Measurements from ENCODE around the gene SSNA1. TPM values are rescaled to one million over a fixed set of nuclear protein-coding genes. Genes with fewer than 3 reads are reported as not detected.

SSNA1 gene
- total and polyA plus RNA-seq, 2 experiments from 2014 or later = 82.2 to 128 TPM

DNA sequence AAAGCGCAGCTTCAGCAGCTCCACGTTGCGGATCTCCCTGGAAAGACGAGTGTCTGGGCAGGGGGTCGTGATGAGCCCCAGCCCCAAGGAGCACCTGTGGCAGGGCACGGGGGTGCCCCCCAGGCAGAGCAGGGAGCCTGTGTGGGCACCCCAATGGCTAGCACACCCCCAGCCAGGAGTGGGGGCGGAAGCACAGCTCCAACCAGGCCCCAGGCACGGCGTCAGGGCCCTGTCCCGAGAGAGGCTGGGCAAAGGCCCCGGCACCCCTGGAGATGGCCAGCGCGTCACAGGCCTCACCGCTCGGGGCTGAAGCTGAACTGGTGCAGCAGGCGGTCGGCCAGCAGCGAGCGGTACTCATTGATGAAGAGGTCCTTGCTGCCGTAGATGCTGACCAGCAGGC is 8.0 kb upstream of the SSNA1 start:
- Histone ChIP-seq H3K9me3 (ENCODE audit: low read depth) (no peaks in the 10 kb centered on the region), H4K20me1 (ENCODE audit: insufficient read depth, poor library complexity, severe bottlenecking) (no peaks in the 10 kb centered on the region), H3K36me3 (replicated peaks; ENCODE audit: insufficient read depth, low read depth) (no peaks in the 10 kb centered on the region), H3K4me3 (no peak overlapping the region), H3K4me1 (ENCODE audit: insufficient read depth) (no peaks in the 10 kb centered on the region), H3K79me2 (no peaks in the 10 kb centered on the region), H3K27ac (no peak overlapping the region), H3K27me3 (no peaks in the 10 kb centered on the region), H3K4me2 (no peak overlapping the region), H2AFZ (no peak overlapping the region), H3K9me2 (replicated peaks; ENCODE audit: insufficient read depth) (no peaks in the 10 kb centered on the region)
- DNase-seq (ENCODE audit: low spot score) = no peak
- WGBS (ENCODE audit: low lambda C conversion rate, missing lambda C conversion rate) = 97% methylated on average over 19 of the region's 20 CpGs
- TF ChIP-seq EZH2 (IDR thresholded peaks at IDR 0.05; ENCODE audit: borderline replicate concordance) = no peak
- TF ChIP-seq, protein P1, sequence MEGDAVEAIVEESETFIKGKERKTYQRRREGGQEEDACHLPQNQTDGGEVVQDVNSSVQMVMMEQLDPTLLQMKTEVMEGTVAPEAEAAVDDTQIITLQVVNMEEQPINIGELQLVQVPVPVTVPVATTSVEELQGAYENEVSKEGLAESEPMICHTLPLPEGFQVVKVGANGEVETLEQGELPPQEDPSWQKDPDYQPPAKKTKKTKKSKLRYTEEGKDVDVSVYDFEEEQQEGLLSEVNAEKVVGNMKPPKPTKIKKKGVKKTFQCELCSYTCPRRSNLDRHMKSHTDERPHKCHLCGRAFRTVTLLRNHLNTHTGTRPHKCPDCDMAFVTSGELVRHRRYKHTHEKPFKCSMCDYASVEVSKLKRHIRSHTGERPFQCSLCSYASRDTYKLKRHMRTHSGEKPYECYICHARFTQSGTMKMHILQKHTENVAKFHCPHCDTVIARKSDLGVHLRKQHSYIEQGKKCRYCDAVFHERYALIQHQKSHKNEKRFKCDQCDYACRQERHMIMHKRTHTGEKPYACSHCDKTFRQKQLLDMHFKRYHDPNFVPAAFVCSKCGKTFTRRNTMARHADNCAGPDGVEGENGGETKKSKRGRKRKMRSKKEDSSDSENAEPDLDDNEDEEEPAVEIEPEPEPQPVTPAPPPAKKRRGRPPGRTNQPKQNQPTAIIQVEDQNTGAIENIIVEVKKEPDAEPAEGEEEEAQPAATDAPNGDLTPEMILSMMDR (IDR thresholded peaks at IDR 0.05; ENCODE audit: poor library complexity) = no peak
- no peak for TF ChIP-seq EZH2phosphoT487 (IDR thresholded peaks at IDR 0.05; ENCODE audit: low read depth, severe bottlenecking, unreplicated experiment)

DNA sequence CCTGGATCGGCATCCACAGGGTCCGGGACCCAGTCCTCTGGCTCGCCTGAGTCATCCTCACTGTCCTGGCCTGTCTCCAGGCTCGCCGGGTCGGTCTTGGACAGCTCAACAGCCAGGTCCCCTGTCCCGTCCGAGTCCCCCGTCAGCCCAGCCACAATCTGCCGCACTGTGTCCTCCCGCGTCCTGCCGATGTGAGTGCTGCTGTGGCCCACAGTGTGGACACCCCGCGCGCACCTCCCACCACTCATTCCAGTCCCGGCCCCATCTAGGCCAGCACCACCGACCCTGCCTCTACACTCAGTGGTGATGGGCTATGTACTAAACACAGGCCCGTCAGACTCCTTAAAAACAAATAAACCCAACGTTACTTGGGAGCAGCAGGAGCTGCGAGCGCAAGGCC is 6.8 kb upstream of the SSNA1 start:
- no peaks in the 10 kb centered on the region for H3K27me3 ChIP-seq
- H3K79me2 ChIP-seq = peaks cover 3% of the 10 kb centered on the region
- no peaks in the 10 kb centered on the region for H4K20me1 ChIP-seq (ENCODE audit: insufficient read depth, poor library complexity, severe bottlenecking)
- no peak overlapping the region for H3K27ac ChIP-seq
- no peak overlapping the region for H3K4me2 ChIP-seq
- H3K4me1 ChIP-seq (ENCODE audit: insufficient read depth) = no peaks in the 10 kb centered on the region
- no peaks in the 10 kb centered on the region for H3K36me3 ChIP-seq (replicated peaks; ENCODE audit: insufficient read depth, low read depth)
- 92% methylated on average over 22 of the region's 22 CpGs for WGBS (ENCODE audit: low lambda C conversion rate, missing lambda C conversion rate)
- H2AFZ ChIP-seq = no peak overlapping the region
- DNase-seq (ENCODE audit: low spot score) = no peak
- no peaks in the 10 kb centered on the region for H3K9me2 ChIP-seq (replicated peaks; ENCODE audit: insufficient read depth)
- TF ChIP-seq EZH2phosphoT487 (IDR thresholded peaks at IDR 0.05; ENCODE audit: low read depth, severe bottlenecking, unreplicated experiment) = no peak
- TF ChIP-seq EZH2 (IDR thresholded peaks at IDR 0.05; ENCODE audit: borderline replicate concordance) = no peak
- TF ChIP-seq, protein P1 (IDR thresholded peaks at IDR 0.05; ENCODE audit: poor library complexity) = no peak
- no peaks in the 10 kb centered on the region for H3K9me3 ChIP-seq (ENCODE audit: low read depth)
- H3K4me3 ChIP-seq = no peak overlapping the region

DNA sequence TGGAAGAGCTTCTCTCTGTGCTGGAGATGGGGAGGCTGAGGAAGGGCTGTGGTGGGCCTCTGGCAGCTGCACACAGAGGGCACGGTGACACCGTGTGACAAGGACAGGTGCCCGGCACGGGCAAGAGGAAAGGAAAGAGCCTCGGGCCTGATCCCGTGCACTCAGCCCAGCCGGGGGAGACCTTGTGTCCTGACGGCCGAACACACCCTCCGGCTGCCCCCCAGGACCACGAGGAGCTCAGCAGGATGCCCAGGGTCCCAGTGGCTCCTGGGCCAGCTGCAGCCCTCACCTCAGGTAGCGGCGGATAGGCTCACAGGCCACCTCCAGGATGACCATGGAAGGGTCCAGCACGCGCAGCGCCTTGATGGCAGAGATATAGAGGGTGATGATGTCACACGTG is 5.6 kb upstream of the SSNA1 start:
- DNase-seq (ENCODE audit: low spot score) = no peak
- Histone ChIP-seq H3K9me2 (replicated peaks; ENCODE audit: insufficient read depth) (no peaks in the 10 kb centered on the region), H2AFZ (no peak overlapping the region), H3K27ac (no peak overlapping the region), H3K4me1 (ENCODE audit: insufficient read depth) (peaks cover 7% of the 10 kb centered on the region), H4K20me1 (ENCODE audit: insufficient read depth, poor library complexity, severe bottlenecking) (peaks cover 4% of the 10 kb centered on the region), H3K36me3 (replicated peaks; ENCODE audit: insufficient read depth, low read depth) (no peaks in the 10 kb centered on the region), H3K4me3 (no peak overlapping the region), H3K4me2 (no peak overlapping the region), H3K9me3 (ENCODE audit: low read depth) (no peaks in the 10 kb centered on the region), H3K27me3 (no peaks in the 10 kb centered on the region), H3K79me2 (peaks cover 15% of the 10 kb centered on the region)
- 95% methylated on average over 17 of the region's 17 CpGs for WGBS (ENCODE audit: low lambda C conversion rate, missing lambda C conversion rate)
- TF ChIP-seq, protein P1 (IDR thresholded peaks at IDR 0.05; ENCODE audit: poor library complexity) = no peak
- TF ChIP-seq EZH2phosphoT487 (IDR thresholded peaks at IDR 0.05; ENCODE audit: low read depth, severe bottlenecking, unreplicated experiment) (no peak), EZH2 (IDR thresholded peaks at IDR 0.05; ENCODE audit: borderline replicate concordance) (no peak)

All from hepatocyte (in vitro differentiated cells).